IMR-90 (cell line): Measurements from ENCODE around the gene MAD2L2. TPM values are rescaled to one million over a fixed set of nuclear protein-coding genes. Genes with fewer than 3 reads are reported as not detected.

Experiments used
- ATAC-seq: fragments of 200-7000 bp; cut with Tn5 transposase; 2 replicates; pipeline ENCODE4 v1.9.1; 2020; ENCODE audit warnings: low read depth, mild to moderate bottlenecking, moderate library complexity
- BruUV-seq: library from RNA; stranded (reverse); fragments of 400-500 nt; replicated peaks from 2 replicates; lab custom pipeline; 2021; lab: Mats Ljungman, UMichigan
- CTCF ChIA-PET: fragments of 300-600 bp; formaldehyde crosslinking; extraction: SDS; loops from one replicate; lab custom pipeline; 2021; ENCODE audit warnings: antibody characterized with exemption; lab: Yijun Ruan, JAX
- POLR2A ChIA-PET: fragments of 300-600 bp; sonication (Branson Sonifier 250); formaldehyde crosslinking; loops from one replicate; lab custom pipeline; 2022; ENCODE audit warnings: antibody characterized with exemption; ENCODE audit not compliant: unreplicated experiment; lab: Charles Lee
- DNase-seq: peaks from one replicate; pipeline ENCODE4 v3.0.0; 2013
- H2AFZ ChIP-seq: replicated peaks from 2 replicates; pipeline ENCODE3; 2013; ENCODE audit warnings: low read length, mild to moderate bottlenecking; ENCODE audit not compliant: poor library complexity
- H2AK5ac ChIP-seq: 2 replicates; pipeline ENCODE4 v1.6.1; 2013; ENCODE audit warnings: low read depth, low read length, inconsistent platforms
- H2AK9ac ChIP-seq: replicated peaks from 2 replicates; pipeline ENCODE3; 2013; ENCODE audit warnings: mild to moderate bottlenecking, low read depth, low read length, moderate library complexity; ENCODE audit not compliant: poor library complexity
- H2BK120ac ChIP-seq: 2 replicates; pipeline ENCODE4 v1.6.1; 2013; ENCODE audit warnings: low read depth, low read length, inconsistent platforms
- H2BK15ac ChIP-seq: 3 replicates; pipeline ENCODE4 v1.6.1; 2013; ENCODE audit warnings: low read depth, low read length, inconsistent platforms
- H2BK20ac ChIP-seq: 2 replicates; pipeline ENCODE4 v1.6.1; 2013; ENCODE audit warnings: low read depth, mild to moderate bottlenecking, inconsistent platforms, low read length, moderate library complexity
- H2BK5ac ChIP-seq: 2 replicates; pipeline ENCODE4 v1.6.1; 2013; ENCODE audit warnings: mild to moderate bottlenecking, low read depth, low read length, inconsistent platforms; ENCODE audit not compliant: poor library complexity, severe bottlenecking
- H3K14ac ChIP-seq: replicated peaks from 2 replicates; pipeline ENCODE4 v1.6.1; 2013; ENCODE audit warnings: low read depth, low read length, inconsistent platforms
- H3K18ac ChIP-seq: 2 replicates; pipeline ENCODE4 v1.6.1; 2013; ENCODE audit warnings: low read depth, low read length, control low read depth
- H3K23ac ChIP-seq: 2 replicates; pipeline ENCODE4 v1.6.1; 2013; ENCODE audit warnings: low read depth, low read length, inconsistent platforms
- H3K27ac ChIP-seq: 2 replicates; pipeline ENCODE4 v1.5.1; 2013; ENCODE audit warnings: mild to moderate bottlenecking, control low read depth, low read length; ENCODE audit not compliant: insufficient read depth
- H3K27me3 ChIP-seq: 2 replicates; pipeline ENCODE4 v1.6.1; 2013; ENCODE audit warnings: low read length; ENCODE audit not compliant: control insufficient read depth, insufficient read depth
- H3K36me3 ChIP-seq: 2 replicates; pipeline ENCODE4 v1.6.1; 2013; ENCODE audit warnings: low read length, mixed read lengths; ENCODE audit not compliant: control insufficient read depth, insufficient read depth
- H3K4ac ChIP-seq: 2 replicates; pipeline ENCODE4 v1.6.1; 2013; ENCODE audit warnings: low read depth, low read length, inconsistent platforms
- H3K4me1 ChIP-seq: 2 replicates; pipeline ENCODE4 v1.6.1; 2013; ENCODE audit warnings: low read length, mixed read lengths; ENCODE audit not compliant: control insufficient read depth, insufficient read depth
- H3K4me2 ChIP-seq: 2 replicates; pipeline ENCODE4 v1.6.1; 2013; ENCODE audit warnings: low read depth, mild to moderate bottlenecking, control low read depth, low read length, moderate library complexity
- H3K4me3 ChIP-seq: 2 replicates; pipeline ENCODE4 v1.5.1; 2013; ENCODE audit warnings: low read depth, mild to moderate bottlenecking, control low read depth, low read length, moderate library complexity; ENCODE audit not compliant: insufficient read depth
- H3K56ac ChIP-seq: 2 replicates; pipeline ENCODE4 v1.6.1; 2013; ENCODE audit warnings: low read length, inconsistent platforms; ENCODE audit not compliant: insufficient read depth; ENCODE audit errors: extremely low read depth
- H3K79me1 ChIP-seq, 2 experiments: 2 replicates each; pipeline ENCODE4 v1.6.1; 2013; ENCODE audit warnings: low read length in 2 of 2, inconsistent platforms in 1 of 2, low read depth in 1 of 2
- H3K9ac ChIP-seq: 2 replicates; pipeline ENCODE4 v1.6.1; 2013; ENCODE audit warnings: low read depth, low read length, control low read depth
- H3K9me1 ChIP-seq: 2 replicates; pipeline ENCODE4 v1.6.1; 2013; ENCODE audit warnings: low read length, inconsistent platforms; ENCODE audit not compliant: insufficient read depth
- H3K9me3 ChIP-seq: 2 replicates; pipeline ENCODE4 v1.6.1; 2013; ENCODE audit warnings: low read length; ENCODE audit not compliant: control insufficient read depth, insufficient read depth
- H4K20me1 ChIP-seq: 2 replicates; pipeline ENCODE4 v1.6.1; 2013; ENCODE audit warnings: low read length, inconsistent platforms; ENCODE audit not compliant: insufficient read depth
- H4K5ac ChIP-seq: 2 replicates; pipeline ENCODE4 v1.6.1; 2013; ENCODE audit warnings: mild to moderate bottlenecking, low read depth, low read length, control low read depth
- H4K8ac ChIP-seq, 2 experiments: 2 replicates each; pipeline ENCODE4 v1.6.1; 2013; ENCODE audit warnings: low read depth in 2 of 2, low read length in 2 of 2, control low read depth in 1 of 2, inconsistent platforms in 1 of 2
- H4K91ac ChIP-seq: 2 replicates; pipeline ENCODE4 v1.6.1; 2013; ENCODE audit warnings: low read depth, low read length, inconsistent platforms; ENCODE audit not compliant: insufficient read depth
- BHLHE40 ChIP-seq: fragments of 150-350 bp; IDR thresholded peaks from 2 replicates; pipeline ENCODE4 v1.6.1; 2016; ENCODE audit warnings: mild to moderate bottlenecking, low read depth, low read length
- CEBPB ChIP-seq: IDR thresholded peaks from 2 replicates; pipeline ENCODE4 v1.6.1; 2012; ENCODE audit warnings: low read depth, low read length, improper control_type of control experiment
- CHD1 ChIP-seq: IDR thresholded peaks from 2 replicates; pipeline ENCODE4 v1.6.1; 2012; ENCODE audit warnings: low read depth, low read length, improper control_type of control experiment
- CTCF ChIP-seq: conservative IDR thresholded peaks from 2 replicates; pipeline ENCODE4 v1.5.1; 2012; ENCODE audit warnings: mild to moderate bottlenecking, low read depth, low read length, improper control_type of control experiment
- ELK1 ChIP-seq: fragments of 150-350 bp; IDR thresholded peaks from 2 replicates; pipeline ENCODE4 v1.6.1; 2016; ENCODE audit warnings: low read depth, mild to moderate bottlenecking, low read length, moderate library complexity, borderline replicate concordance
- FOS ChIP-seq: fragments of 150-350 bp; IDR thresholded peaks from 2 replicates; pipeline ENCODE4 v1.6.1; 2016; ENCODE audit warnings: low read depth, low read length
- MAFK ChIP-seq: IDR thresholded peaks from 2 replicates; pipeline ENCODE4 v1.6.1; 2012; ENCODE audit warnings: low read depth, low read length, improper control_type of control experiment
- MAZ ChIP-seq: IDR thresholded peaks from 2 replicates; pipeline ENCODE4 v1.6.1; 2012; ENCODE audit warnings: low read depth, mild to moderate bottlenecking, low read length, improper control_type of control experiment, moderate library complexity, borderline replicate concordance
- MXI1 ChIP-seq: IDR thresholded peaks from 2 replicates; pipeline ENCODE4 v1.6.1; 2012; ENCODE audit warnings: low read depth, mild to moderate bottlenecking, low read length, moderate library complexity, borderline replicate concordance
- POLR2A ChIP-seq: IDR thresholded peaks from 2 replicates; pipeline ENCODE4 v1.6.1; 2012; ENCODE audit warnings: mild to moderate bottlenecking, low read depth, low read length
- RAD21 ChIP-seq: IDR thresholded peaks from 2 replicates; pipeline ENCODE4 v1.6.1; 2012; ENCODE audit warnings: low read length, improper control_type of control experiment
- RCOR1 ChIP-seq: IDR thresholded peaks from 2 replicates; pipeline ENCODE4 v1.6.1; 2012; ENCODE audit warnings: mild to moderate bottlenecking, low read length, improper control_type of control experiment; ENCODE audit not compliant: insufficient replicate concordance
- RFX5 ChIP-seq: IDR thresholded peaks from 2 replicates; pipeline ENCODE4 v1.8.0; 2012; ENCODE audit warnings: low read depth, mild to moderate bottlenecking, low read length, moderate library complexity
- SMC3 ChIP-seq: fragments of 150-350 bp; IDR thresholded peaks from 2 replicates; pipeline ENCODE4 v1.6.1; 2016; ENCODE audit warnings: low read depth, mild to moderate bottlenecking, antibody characterized with exemption, low read length, moderate library complexity
- USF2 ChIP-seq: fragments of 150-350 bp; IDR thresholded peaks from 2 replicates; pipeline ENCODE4 v1.6.1; 2017; ENCODE audit warnings: mild to moderate bottlenecking, antibody characterized with exemption, low read length, low read depth
- WGBS, 2 experiments: methylation state at CpG; one replicate each; pipeline versions ENCODE4 v1.1.5 to v1.1.7; 2013; ENCODE audit warnings: missing lambda C conversion rate in 2 of 2; ENCODE audit not compliant: insufficient read length in 1 of 2; ENCODE audit errors: extremely low coverage in 2 of 2; 5-methylcytosine and 5-hydroxymethylcytosine counted together
- dilution Hi-C: fragments of 300-500 bp; cut with HindIII; formaldehyde crosslinking; loops from one replicate; pipeline ENCODE4 v1.14.3; 2018; ENCODE audit warnings: low sequenced_read_pairs; ENCODE audit not compliant: unreplicated experiment
- in situ Hi-C: fragments of 300-500 bp; cut with MboI; formaldehyde crosslinking; loops from 3 replicates; pipeline ENCODE4 v1.14.3; 2019; ENCODE audit warnings: low sequenced_read_pairs, inconsistent platforms, mixed read lengths
- intact Hi-C: fragments of 100-400 bp; cut with micrococcal nuclease; formaldehyde crosslinking; loops from 2 replicates; pipeline ENCODE4 v1.10.0; 2022
- polyA plus RNA-seq, 3 experiments: library from polyadenylated mRNA; depleted of rRNA; stranded (reverse); fragments of >200 nt; gene quantifications; 2 replicates each; pipeline ENCODE4 v1.2.3, GENCODE V29; 2012; ENCODE audit warnings: low replicate concordance in 1 of 3
- total RNA-seq: library from RNA; depleted of rRNA; stranded (reverse); fragments of >200 nt; gene quantifications from 2 replicates; pipeline ENCODE4 v1.2.3, GENCODE V29; 2012

The MAD2L2 gene
- total and polyA plus RNA-seq, 2 of the 4 experiments (the other 2 are of a cell fraction), result 44.6 to 70.9 TPM

GRCh38 chr1:11682287-11682771 lies 1.4 kb upstream of the MAD2L2 start:
- Histone ChIP-seq H3K4me1 (peaks cover 3% of the 10 kb centered on the region), H3K79me1 (peaks cover 6 to 17% of the 10 kb centered on the region in 2 experiments; a peak in 3 of 4 replicates), H3K36me3 (peaks cover 2% of the 10 kb centered on the region), H3K4me3 (no peak overlapping the region), H3K4me2 (no peak overlapping the region), H2AK5ac (no peak overlapping the region), H4K20me1 (no peaks in the 10 kb centered on the region), H3K4ac (no peak overlapping the region), H2AK9ac (peak overlapping the region; percentile 18), H3K27ac (no peak overlapping the region), H3K23ac (no peak overlapping the region), H3K9me3 (no peaks in the 10 kb centered on the region), H4K5ac (no peak overlapping the region), H3K27me3 (peaks cover 5% of the 10 kb centered on the region), H2AFZ (peak overlapping the region; percentile 28), H2BK20ac (no peak overlapping the region), H2BK5ac (no peak overlapping the region), H4K8ac (no peak overlapping the region; a peak in 1 of 4 replicates), H3K14ac (no peak overlapping the region), H3K9me1 (0 out of 2 replicates have a peak, but pooled peaks cover 2% of the 10 kb centered on the region), H2BK120ac (no peak overlapping the region), H3K18ac (no peak overlapping the region), H4K91ac (no peak overlapping the region), H3K9ac (no peak overlapping the region), H2BK15ac (no peak overlapping the region), H3K56ac (no peak overlapping the region)
- no CpG with 5 or more reads among the region's 7 CpGs for WGBS, 2 experiments
- POLR2A ChIA-PET, result no interaction called here
- BruUV-seq, result no TSS peak
- dilution Hi-C loops (no loop called here), in situ Hi-C loops (no loop called here), intact Hi-C loops (loop anchor here (5.0 kb wide), 1 partner anchor 120 kb away; no protein-coding TSS in a partner anchor)
- CTCF ChIA-PET, result interaction anchor here (1.5 kb wide), 1 partner anchor 19 kb away, joined by 4 read pairs; the partner anchor contains the start of gene FBXO6
- TF ChIP-seq MAZ (no peak), CTCF (no peak), RFX5 (no peak), FOS (no peak), POLR2A (no peak), RAD21 (no peak), USF2 (no peak), CHD1 (no peak), BHLHE40 (no peak), SMC3 (no peak), ELK1 (no peak), MAFK (no peak), MXI1 (no peak), RCOR1 (no peak), CEBPB (no peak)
- ATAC-seq (no peak), DNase-seq (no peak)
